HEK293 (cell line): Measurements from ENCODE around the gene CPA5.

Experiments
- ELK4 ChIP-seq: IDR thresholded peaks from 2 replicates; pipeline ENCODE4 v1.6.1; 2011; ENCODE audit warnings: mild to moderate bottlenecking, low read depth, low read length, borderline replicate concordance
- GLI2 ChIP-seq: fragments of 450-650 bp; formaldehyde crosslinking; IDR thresholded peaks from 2 replicates; pipeline ENCODE4; 2017; ENCODE audit warnings: missing biosample characterization, missing genetic modification characterization, low read depth, borderline replicate concordance
- HOXA7 ChIP-seq: sonication (generic); formaldehyde crosslinking; IDR thresholded peaks from 2 replicates; pipeline ENCODE4 v1.8.1; 2022; ENCODE audit warnings: missing genetic modification reagents, borderline replicate concordance
- SP7 ChIP-seq: fragments of 450-650 bp; formaldehyde crosslinking; IDR thresholded peaks from 2 replicates; pipeline ENCODE4 v1.5.1; 2016; ENCODE audit warnings: missing biosample characterization, missing genetic modification characterization
- ZNF155 ChIP-seq: fragments of 450-650 bp; formaldehyde crosslinking; IDR thresholded peaks from 2 replicates; pipeline ENCODE4 v1.5.1; 2016; ENCODE audit warnings: missing biosample characterization, missing genetic modification characterization
- ZNF169 ChIP-seq: fragments of 450-650 bp; formaldehyde crosslinking; IDR thresholded peaks from 2 replicates; pipeline ENCODE4 v1.5.1; 2016; ENCODE audit warnings: missing biosample characterization, missing genetic modification characterization
- ZNF280D ChIP-seq: fragments of 450-650 bp; formaldehyde crosslinking; IDR thresholded peaks from 2 replicates; pipeline ENCODE4 v1.5.1; 2016; ENCODE audit warnings: missing biosample characterization, missing genetic modification characterization
- ZNF302 ChIP-seq: fragments of 450-650 bp; formaldehyde crosslinking; IDR thresholded peaks from 2 replicates; pipeline ENCODE4 v1.5.1; 2016; ENCODE audit warnings: missing biosample characterization, missing genetic modification characterization, low read depth
- ZNF341 ChIP-seq: fragments of 450-650 bp; formaldehyde crosslinking; IDR thresholded peaks from 2 replicates; pipeline ENCODE4; 2016; ENCODE audit warnings: low read depth, missing biosample characterization, missing genetic modification characterization
- ZNF473 ChIP-seq: fragments of 450-650 bp; formaldehyde crosslinking; IDR thresholded peaks from 2 replicates; pipeline ENCODE4 v1.5.1; 2017; ENCODE audit warnings: missing biosample characterization, missing genetic modification characterization
- ZNF654 ChIP-seq: fragments of 450-650 bp; formaldehyde crosslinking; IDR thresholded peaks from 2 replicates; pipeline ENCODE4 v1.5.1; 2016; ENCODE audit warnings: low read depth, missing biosample characterization, missing genetic modification characterization
- TF ChIP-seq, protein P1 (sequence below): fragments of 450-650 bp; formaldehyde crosslinking; IDR thresholded peaks from 2 replicates; pipeline ENCODE4 v1.5.1; 2016; ENCODE audit warnings: missing biosample characterization, missing genetic modification characterization, borderline replicate concordance
- TF ChIP-seq, protein P2 (sequence below): fragments of 450-650 bp; formaldehyde crosslinking; IDR thresholded peaks from 2 replicates; pipeline ENCODE4 v1.5.1; 2016; ENCODE audit warnings: missing biosample characterization, missing genetic modification characterization, borderline replicate concordance

Gene CPA5

GRCh38 chr7:130296221-130296951 lies 48.2 kb upstream of the CPA5 start (continued):
- TF ChIP-seq, protein P1, sequence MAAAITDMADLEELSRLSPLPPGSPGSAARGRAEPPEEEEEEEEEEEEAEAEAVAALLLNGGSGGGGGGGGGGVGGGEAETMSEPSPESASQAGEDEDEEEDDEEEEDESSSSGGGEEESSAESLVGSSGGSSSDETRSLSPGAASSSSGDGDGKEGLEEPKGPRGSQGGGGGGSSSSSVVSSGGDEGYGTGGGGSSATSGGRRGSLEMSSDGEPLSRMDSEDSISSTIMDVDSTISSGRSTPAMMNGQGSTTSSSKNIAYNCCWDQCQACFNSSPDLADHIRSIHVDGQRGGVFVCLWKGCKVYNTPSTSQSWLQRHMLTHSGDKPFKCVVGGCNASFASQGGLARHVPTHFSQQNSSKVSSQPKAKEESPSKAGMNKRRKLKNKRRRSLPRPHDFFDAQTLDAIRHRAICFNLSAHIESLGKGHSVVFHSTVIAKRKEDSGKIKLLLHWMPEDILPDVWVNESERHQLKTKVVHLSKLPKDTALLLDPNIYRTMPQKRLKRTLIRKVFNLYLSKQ (tag by site-specific recombination) = no peak
- TF ChIP-seq ZNF654 (tag by site-specific recombination) (no peak), ZNF302 (tag by site-specific recombination) (no peak), HOXA7 (CRISPR knock-in tag) (no peak), ZNF155 (tag by site-specific recombination) (no peak), GLI2 (tag by site-specific recombination) (no peak), ELK4 (no peak), ZNF169 (tag by site-specific recombination) (no peak), SP7 (tag by site-specific recombination) (no peak), ZNF473 (tag by site-specific recombination) (no peak), ZNF341 (tag by site-specific recombination) (no peak), ZNF280D (tag by site-specific recombination) (no peak)
- TF ChIP-seq, protein P2, sequence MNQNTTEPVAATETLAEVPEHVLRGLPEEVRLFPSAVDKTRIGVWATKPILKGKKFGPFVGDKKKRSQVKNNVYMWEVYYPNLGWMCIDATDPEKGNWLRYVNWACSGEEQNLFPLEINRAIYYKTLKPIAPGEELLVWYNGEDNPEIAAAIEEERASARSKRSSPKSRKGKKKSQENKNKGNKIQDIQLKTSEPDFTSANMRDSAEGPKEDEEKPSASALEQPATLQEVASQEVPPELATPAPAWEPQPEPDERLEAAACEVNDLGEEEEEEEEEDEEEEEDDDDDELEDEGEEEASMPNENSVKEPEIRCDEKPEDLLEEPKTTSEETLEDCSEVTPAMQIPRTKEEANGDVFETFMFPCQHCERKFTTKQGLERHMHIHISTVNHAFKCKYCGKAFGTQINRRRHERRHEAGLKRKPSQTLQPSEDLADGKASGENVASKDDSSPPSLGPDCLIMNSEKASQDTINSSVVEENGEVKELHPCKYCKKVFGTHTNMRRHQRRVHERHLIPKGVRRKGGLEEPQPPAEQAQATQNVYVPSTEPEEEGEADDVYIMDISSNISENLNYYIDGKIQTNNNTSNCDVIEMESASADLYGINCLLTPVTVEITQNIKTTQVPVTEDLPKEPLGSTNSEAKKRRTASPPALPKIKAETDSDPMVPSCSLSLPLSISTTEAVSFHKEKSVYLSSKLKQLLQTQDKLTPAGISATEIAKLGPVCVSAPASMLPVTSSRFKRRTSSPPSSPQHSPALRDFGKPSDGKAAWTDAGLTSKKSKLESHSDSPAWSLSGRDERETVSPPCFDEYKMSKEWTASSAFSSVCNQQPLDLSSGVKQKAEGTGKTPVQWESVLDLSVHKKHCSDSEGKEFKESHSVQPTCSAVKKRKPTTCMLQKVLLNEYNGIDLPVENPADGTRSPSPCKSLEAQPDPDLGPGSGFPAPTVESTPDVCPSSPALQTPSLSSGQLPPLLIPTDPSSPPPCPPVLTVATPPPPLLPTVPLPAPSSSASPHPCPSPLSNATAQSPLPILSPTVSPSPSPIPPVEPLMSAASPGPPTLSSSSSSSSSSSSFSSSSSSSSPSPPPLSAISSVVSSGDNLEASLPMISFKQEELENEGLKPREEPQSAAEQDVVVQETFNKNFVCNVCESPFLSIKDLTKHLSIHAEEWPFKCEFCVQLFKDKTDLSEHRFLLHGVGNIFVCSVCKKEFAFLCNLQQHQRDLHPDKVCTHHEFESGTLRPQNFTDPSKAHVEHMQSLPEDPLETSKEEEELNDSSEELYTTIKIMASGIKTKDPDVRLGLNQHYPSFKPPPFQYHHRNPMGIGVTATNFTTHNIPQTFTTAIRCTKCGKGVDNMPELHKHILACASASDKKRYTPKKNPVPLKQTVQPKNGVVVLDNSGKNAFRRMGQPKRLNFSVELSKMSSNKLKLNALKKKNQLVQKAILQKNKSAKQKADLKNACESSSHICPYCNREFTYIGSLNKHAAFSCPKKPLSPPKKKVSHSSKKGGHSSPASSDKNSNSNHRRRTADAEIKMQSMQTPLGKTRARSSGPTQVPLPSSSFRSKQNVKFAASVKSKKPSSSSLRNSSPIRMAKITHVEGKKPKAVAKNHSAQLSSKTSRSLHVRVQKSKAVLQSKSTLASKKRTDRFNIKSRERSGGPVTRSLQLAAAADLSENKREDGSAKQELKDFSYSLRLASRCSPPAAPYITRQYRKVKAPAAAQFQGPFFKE (tag by site-specific recombination) = no peak
